ENCODE data around the gene DRC3.
"Not testable (repeated sequence)": the region's sequence is repeated elsewhere in the genome, so short reads cannot be mapped to it uniquely, and the experiment has no call there.

Gene DRC3

GRCh38 chr17:17990282-17990681, 17.6 kb downstream of the DRC3 start:
- no peak for DNase-seq

DNA sequence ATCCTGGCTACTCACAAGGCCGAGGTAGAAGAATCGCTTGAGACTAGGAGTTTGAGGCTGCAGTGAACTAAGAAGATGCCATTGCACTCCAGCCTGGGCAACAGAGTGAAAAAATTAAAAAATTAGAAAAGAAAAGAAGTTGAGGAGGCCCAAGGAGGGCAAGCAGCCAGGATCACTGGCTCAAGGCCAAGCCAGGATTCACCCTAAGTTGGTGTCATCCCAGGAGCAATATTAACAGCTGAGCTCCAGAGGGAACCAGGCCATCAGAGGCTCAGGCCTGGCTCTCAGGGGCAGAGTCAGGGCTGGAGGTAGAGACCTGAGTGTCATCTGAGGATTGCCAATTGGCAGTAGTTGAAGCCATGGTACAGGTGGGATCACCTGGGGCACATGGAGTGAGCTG, 20.7 kb downstream of the DRC3 start:
- peak in 1 of 58 donors; percentile 23 for DNase-seq

- DNase-seq, result no peak
Measured at GRCh38 chr17:17993852-17994251, 21.2 kb downstream of the DRC3 start.

DNA sequence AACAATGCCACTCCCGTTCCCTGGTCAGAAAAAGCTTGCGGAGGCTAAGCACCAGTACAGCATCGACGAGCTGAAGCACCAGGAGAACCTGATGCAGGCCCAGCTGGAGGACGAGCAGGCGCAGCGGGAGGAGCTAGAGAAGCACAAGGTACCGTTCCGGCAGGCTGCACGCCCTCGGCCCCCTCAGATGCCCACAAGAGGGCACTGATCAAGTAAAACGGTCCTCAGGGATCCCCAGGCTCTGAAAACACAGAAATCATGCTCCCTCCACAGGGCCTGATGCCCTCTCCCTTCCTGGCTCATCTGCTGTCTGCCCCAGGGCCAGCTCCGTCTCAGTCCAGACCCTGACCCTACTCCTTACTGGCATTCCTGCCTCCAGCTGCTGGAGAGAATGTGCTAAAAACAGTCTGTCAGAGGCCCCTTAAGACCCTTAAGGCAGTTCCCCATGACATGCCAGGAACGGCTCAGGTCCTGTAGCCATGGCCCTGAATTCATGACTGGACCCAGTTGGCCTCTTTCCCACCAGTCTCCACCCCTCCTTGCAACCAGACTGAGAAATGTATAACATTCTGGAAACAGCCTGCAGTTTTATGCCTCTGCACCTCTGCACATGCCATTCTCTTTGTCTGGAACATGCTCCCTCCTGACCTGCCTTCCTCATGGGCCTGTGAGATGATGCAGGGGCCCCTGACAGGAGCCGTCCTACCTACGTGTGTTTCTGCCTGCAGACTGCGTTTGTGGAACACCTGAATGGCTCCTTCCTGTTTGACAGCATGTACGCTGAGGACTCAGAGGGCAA, 21.8 kb downstream of the DRC3 start:
- DNase-seq, result peak in 11 of 58 donors; percentile 4 to 38 (median 13)

GRCh38 chr17:17995887-17996286, 23.2 kb downstream of the DRC3 start:
- DNase-seq, result not testable (repeated sequence)

DNA sequence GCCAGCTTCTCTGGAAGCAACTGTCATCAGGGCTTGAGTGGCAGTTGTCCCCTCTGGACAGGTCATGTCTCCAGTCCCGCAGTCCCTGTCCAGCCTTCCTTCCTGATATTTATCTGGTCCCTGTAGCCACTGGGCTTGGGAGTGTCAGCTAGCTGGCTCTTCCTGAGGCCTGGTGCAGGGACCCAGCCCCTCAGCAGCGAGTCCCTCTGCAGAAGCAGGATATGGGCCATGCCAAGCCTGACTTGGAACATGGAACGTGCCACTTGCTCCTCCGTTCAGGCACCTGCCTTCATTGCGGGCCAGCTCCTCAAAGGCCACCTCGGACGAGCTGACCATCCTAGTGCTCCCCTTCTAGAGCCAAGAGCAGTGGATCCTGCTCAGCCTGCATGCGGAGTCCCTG, 26.3 kb downstream of the DRC3 start:
- DNase-seq, result no peak

DNA sequence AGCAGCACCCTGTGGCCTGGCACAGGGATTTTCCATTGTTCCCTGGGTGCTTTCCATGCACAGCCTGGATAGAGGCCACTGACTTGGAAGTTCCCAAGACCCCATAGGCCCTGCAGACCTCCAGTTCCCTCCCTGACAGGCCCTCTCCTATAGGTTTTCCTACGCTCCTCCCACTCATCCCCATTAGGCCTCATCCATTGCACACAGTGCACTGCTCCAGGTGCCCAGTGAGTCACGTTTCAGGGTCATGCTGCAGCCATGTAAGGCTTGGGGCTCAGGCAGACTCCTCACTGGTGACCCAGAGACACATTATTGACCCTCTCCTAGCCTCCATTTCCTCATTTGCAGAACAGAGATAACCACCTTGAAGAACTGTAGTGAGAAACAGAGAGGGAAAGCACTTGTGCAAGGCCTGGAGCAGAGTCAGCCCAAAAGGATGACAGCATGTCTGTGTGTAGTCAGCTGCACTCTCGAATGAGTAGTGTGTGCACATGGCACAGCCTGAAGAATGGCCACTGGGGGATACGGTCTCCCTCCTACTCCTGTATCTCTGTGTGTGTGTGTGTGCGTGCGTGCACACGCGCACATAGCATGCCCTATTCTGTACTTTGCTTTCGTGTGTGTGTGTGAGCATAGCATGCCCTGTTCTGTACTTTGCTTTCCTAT, 26.8 kb downstream of the DRC3 start:
- no peak for DNase-seq

DNA sequence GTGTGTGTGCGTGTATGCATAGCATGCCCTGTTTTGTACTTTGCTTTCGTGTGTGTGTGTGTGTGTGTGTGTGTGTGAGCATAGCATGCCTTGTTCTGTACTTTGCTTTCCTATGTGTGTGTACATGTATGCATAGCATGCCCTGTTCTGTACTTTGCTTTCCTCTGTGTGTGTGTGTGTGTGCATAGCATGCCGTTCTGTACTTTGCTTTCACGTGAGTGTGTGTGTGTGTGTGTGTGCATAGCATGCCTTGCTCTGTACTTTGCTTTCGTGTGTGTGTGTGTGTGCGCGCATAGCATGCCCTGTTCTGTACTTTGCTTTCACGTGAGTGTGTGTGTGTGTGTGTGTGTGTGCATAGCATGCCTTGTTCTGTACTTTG, 27.4 kb downstream of the DRC3 start:
- no peak for DNase-seq

DNA sequence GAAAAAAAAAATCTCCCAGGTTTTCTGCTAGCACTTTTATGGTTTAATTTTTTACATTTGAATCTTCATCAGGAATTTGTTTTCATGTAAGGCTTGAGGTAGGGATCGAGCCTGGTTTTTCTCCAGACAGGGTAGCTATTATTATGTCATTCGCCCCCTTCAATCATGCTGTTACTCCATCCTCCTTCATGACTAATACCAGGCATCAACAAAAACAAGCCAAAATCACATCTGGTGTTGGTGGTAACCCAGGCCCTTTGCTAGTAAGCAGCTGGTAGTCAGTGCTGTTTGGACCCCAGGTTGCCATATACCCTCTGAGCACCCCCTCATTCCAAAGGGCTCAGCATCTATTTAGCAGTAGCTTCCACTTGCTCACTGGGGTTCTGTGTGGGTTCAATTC, 29.5 kb downstream of the DRC3 start:
- no peak for DNase-seq

- no peak for DNase-seq
Measured at GRCh38 chr17:18004345-18004744, 31.7 kb downstream of the DRC3 start.

- no peak for DNase-seq
Measured at GRCh38 chr17:18004884-18005305, 32.2 kb downstream of the DRC3 start.

DNA sequence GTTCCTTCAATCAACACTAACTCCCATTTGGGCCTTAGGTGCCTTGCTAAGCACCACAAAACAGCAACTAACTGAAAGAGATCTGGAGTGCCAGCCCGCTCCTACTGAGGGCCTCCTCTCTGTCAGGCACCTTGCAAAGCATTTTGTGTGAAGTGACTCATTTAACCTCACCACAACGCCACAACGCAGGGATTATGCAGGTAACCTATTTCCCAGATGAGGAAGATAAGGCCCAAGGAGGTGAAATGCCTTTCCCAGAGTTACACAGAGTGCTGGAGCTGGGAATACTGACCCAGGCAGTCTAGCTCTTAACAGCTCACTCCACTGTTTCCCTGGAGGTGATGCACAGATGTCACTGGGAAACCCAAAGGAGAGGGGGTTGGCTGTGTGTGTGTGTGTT, 32.8 kb downstream of the DRC3 start:
- DNase-seq, result no peak

DNA sequence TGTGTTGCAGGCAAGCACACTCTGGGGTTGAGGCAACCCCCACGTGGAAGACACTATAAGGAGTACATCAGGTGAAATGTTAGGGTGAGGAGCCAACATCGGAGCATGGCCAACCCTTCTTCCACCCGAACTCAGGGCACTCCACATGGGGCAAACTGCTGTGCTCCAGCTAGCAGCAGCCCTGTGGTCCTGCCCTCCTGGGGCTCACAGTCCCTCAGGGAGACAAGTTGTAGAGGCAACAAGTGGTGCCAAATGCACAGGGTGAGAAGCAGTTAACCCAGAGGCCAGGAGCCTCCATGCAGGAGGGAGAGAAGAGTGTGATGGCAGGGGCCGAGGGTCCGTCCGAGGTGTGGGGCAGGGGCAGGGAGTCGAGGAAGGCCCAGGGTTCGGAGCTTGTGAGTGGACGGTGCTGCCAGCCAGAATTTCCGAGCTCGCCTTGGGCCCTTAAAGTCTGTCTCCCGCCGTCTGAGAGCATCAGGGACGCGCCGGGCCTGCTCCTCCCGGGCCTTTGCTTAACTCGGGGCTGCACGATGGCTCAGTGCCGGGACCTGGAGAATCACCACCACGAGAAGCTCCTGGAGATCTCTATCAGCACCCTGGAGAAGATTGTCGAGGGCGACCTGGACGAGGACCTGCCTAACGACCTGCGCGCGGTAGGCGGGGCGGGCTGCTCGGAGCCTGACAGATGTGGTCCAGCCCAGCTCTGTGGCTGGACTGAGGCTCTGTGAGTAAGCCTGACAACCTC, 34.0 kb downstream of the DRC3 start:
- DNase-seq, result no peak

GRCh38 chr17:18008496-18009268, 36.0 kb downstream of the DRC3 start:
- DNase-seq, result no peak

DNA sequence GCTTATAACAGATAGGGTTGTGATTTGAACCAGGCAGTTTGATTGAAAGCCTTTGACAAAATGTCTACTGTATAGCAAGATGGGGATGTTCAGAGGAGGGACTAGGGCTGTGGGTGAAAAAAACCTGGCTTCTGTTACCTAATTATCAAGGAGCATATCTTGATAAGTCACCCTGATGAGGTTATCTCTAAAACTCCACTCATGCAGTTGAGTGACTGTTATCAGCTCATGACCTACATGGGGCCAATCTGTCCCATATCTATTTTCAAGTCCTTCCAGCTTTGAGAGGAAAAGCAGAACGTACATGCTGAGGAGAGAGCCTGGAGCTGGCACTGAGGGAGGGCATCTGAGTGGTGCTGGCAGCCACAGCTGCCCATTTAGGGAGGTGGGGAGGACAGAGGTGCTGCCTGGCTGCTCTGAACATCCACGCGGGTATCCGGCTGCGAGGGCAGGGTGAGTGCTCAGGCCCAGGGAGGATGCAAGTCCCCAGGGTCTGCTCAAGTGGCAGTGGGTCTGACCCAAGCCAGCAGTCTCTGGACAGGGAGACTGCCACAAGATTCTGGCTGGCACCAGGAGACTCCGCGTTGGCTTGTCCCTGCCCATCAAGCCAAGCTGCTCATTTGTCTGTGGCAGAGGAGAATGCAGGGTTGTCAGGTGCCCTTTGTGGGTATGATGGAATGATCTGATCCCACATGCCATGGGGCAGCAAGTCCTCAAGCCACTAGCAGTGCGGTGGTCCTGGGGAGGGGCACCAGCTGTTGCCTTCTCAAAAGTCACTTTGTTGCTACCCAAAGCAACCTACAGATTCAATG, 37.2 kb downstream of the DRC3 start:
- DNase-seq, result no peak

DNA sequence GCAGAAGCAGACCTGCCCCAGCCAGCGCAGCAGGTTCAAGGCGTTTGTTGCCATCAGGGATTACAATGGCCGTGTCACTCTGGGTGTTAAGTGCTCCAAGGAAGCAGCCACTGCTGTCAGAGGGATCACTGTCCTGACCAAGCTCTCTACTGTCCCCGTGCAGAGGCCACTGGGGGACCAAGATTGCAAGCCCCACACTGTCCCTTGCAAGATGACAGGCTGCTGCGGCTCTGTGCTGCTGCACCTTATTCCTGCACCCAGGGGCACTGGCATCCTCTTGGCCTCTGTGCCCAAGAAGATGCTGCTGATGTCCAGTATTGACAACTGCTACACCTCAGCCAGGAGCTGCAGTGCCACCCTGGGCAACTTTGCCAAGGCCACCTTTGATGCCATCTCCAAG, 38.6 kb downstream of the DRC3 start:
- DNase-seq, result no peak

- no peak for DNase-seq
Measured at GRCh38 chr17:18014006-18014405, 41.3 kb downstream of the DRC3 start.

GRCh38 chr17:18015593-18015992, 42.9 kb downstream of the DRC3 start:
- DNase-seq, result no peak

DNA sequence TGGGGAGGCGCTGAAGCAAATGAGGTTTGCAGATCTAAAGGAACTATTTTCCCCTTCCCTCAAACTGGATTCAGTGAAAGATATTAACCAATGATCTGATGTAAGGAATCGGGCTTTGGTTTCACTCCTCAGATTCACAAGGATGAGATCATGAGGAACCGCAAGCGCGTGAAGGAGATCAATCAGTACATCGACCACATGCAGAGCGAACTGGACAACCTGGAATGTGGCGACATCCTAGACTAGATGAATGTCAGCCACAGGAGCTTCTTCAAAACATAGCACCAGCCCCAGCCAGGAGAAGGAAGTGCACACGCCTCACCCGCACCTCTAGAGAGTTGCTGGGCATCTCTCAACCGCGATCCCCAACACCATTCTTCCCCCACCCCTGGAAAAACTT, 43.8 kb downstream of the DRC3 start:
- DNase-seq, result no peak

GRCh38 chr17:18017958-18018357, 45.3 kb downstream of the DRC3 start:
- no peak for DNase-seq
